ENCODE results near the gene DAGLA.

The DAGLA gene

GRCh38 chr11:61707574-61707973 lies 27.4 kb downstream of the DAGLA start:
- DNase-seq = no peak

DNA sequence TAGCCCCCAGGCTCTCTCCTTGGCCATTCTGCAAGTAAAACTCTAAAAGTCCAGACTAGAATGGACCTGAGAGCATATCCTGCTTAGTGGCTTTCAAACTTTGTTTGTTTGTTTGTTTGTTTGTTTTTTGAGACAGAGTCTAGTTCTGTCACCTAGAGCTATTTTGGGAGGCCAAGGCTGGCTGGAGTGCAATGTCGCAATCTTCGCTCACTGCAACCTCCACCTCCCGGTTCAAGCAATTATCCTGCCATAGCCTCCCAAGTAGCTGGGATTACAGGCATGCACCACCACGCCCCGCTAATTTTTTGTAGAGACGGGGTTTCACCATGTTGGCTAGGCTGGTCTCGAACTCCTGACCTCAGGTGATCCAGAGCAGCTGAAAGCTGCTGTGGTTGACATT lies 28.9 kb downstream of the DAGLA start:
- DNase-seq = no peak

DNA sequence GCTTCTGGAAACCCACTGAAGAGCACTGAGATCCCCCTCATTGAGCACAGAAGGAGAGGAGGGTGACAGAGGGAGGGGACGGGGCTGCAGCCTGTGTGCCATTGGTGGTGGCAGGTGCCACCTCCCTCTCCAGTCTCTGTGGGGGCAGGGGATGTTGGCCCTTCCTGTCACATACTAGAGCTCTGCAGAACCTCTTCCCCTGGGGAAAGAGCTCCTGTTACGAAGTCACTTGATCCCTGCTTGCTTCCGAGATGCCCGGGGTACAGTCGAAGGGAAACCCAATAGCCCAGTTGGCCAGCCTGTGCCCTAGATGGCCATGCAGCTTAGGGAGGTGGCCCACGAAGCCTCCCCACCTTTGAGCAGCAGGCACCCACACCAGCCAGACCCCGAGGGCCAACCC lies 29.4 kb downstream of the DAGLA start:
- no peak for DNase-seq

- DNase-seq = no peak
Observed at GRCh38 chr11:61710019-61710418, 29.8 kb downstream of the DAGLA start.

GRCh38 chr11:61711037-61711436 lies 30.8 kb downstream of the DAGLA start:
- no peak for DNase-seq

GRCh38 chr11:61711498-61711897 lies 31.3 kb downstream of the DAGLA start:
- no peak for DNase-seq

DNA sequence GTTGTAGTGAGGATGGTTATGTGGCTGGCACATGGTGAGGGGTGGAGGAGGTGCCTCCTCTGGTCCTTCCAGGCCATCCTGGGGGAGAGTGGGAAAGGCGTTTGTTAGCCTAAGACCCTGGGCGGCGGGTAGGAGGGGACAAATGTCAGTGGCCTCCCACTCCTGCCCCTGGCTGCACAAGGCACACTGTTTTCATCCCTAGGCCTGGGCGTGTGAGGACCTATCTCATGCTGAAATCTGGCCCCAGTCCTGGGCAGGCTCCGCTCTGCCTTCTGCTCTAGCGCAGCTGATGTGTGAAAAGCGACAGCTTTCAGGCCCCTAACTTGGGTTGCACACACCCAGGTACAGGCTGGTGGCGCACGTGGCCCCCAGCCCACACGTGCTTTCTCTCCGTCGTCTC lies 32.1 kb downstream of the DAGLA start:
- no peak for DNase-seq

- DNase-seq = no peak
Observed at GRCh38 chr11:61712846-61713245, 32.7 kb downstream of the DAGLA start.

GRCh38 chr11:61713464-61713863 lies 33.3 kb downstream of the DAGLA start:
- DNase-seq = no peak

DNA sequence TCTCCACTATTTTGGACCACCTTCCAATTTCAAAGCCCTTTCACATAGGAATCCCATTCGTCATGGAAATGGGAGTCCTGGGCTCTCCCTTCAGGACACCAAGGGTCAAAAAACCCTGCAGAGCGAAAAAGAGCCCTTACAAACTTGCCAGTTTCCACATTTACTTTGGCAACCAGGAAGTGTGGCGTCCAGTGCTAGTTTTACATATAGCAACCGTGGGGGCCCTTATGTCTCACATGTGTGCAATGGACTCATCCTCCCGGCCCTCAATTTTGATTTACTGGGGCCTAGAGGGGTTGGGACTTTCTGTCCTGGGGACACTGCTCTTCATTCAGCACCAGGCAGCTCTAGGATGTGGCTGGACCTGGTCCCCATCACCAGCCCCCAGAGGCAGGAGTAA lies 33.7 kb downstream of the DAGLA start:
- no peak for DNase-seq

GRCh38 chr11:61714316-61714715 lies 34.1 kb downstream of the DAGLA start:
- no peak for DNase-seq

- DNase-seq = no peak
Observed at GRCh38 chr11:61714916-61715315, 34.7 kb downstream of the DAGLA start.

- DNase-seq = no peak
Observed at GRCh38 chr11:61715867-61716266, 35.7 kb downstream of the DAGLA start.

GRCh38 chr11:61716478-61717285 lies 36.5 kb downstream of the DAGLA start:
- no peak for DNase-seq

DNA sequence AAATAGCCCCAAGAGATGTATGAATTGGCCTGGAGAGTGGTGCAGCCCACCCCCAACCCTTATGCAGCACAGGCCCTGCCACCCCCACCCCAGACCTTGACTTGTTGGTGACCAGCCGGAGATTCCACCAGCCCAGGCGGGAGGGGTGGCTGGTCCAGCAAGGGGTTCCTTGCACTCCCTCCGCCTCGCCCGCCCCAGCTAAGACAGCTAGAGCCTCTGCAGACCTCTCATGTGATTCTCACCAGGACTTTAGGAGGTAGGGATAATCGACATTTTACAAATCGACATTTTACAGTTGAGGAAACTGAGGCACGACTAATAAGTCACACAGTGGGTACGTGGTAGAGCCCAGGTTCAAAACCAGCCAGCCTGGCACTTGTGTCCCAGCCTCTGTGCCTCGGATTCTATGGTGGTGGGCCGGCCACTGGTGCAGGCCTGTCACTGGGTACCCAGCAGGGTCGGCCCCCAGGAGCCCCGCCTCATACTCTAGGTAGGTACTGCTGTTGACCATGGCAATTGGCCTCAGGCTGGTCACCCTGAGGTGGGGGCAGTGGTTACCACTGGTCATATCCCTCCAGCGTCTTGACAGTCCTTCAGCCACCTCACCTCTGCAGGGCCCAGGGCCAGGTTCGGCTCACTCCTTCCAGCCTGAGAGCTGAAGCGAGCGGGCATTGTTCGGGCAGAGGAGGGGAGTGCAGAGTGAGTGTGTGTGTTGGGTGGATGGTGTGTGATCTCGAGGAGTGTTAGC lies 37.3 kb downstream of the DAGLA start:
- DNase-seq = no peak

DNA sequence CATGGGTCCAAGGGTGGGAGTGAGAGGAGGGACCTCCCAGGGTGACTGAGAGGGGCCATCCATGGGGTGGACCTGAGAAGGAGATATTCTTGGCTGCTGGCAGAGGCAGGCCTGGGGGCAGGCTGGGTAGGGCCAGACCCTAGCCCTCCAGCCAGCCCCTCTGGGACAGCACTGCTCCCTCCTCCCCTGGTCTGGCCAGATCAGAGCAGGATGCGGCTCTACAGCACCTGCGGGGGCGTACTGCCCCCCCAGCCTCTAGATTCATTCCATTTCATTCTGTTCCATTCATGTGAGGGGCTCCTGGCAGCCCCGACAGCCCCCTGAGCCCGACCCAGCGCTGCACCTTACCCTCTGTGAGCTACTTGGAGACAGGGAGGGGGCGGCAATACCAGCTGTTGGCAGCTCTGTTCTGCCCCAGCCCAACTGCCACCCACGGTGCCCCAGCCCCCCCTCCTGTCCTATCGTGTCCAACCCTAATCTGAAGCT lies 37.9 kb downstream of the DAGLA start:
- peak; percentile 53 for DNase-seq

GRCh38 chr11:61718621-61719302 lies 38.6 kb downstream of the DAGLA start:
- DNase-seq = peak; percentile 82

- no peak for DNase-seq
Observed at GRCh38 chr11:61719978-61720377, 39.8 kb downstream of the DAGLA start.

- DNase-seq = no peak
Observed at GRCh38 chr11:61720597-61720996, 40.4 kb downstream of the DAGLA start.

- DNase-seq = no peak
Observed at GRCh38 chr11:61724437-61724836, 44.2 kb downstream of the DAGLA start.

- no peak for DNase-seq
Observed at GRCh38 chr11:61725781-61726231, 45.6 kb downstream of the DAGLA start.

GRCh38 chr11:61726775-61727174 lies 46.6 kb downstream of the DAGLA start:
- DNase-seq = no peak

DNA sequence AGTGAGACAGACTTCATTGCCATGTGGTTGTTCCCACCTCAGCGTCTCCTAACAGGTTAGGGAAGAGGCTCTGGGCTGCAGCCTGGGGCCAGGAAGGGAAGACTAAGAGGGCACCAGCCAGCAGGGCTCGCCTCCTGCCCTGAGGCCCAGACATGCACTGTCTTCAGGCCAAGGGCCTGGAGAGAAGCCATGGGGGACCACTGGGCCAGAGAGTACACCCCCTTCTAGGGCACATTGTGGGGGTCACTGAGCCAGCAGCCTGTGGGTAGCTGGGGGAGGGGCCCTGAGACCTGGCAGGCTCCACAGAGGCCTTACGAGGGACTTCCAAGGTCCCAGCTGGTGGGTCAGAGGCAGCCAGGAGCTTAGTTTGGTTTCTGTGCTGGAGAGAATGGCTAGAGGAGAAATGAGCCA lies 47.2 kb downstream of the DAGLA start:
- DNase-seq = no peak

Measured in right kidney (tissue), 1 donor.